MG63 (cell line): ENCODE results near the gene GRK2. TPM values are rescaled to one million over a fixed set of nuclear protein-coding genes. Genes with fewer than 3 reads are reported as not detected.
"Not testable (repeated sequence)": the region's sequence is repeated elsewhere in the genome, so short reads cannot be mapped to it uniquely, and the experiment has no call there.

Source experiments
- DNase-seq: peaks from one replicate; pipeline ENCODE4 v3.0.0-alpha.2; 2020
- H3K27me3 ChIP-seq: fragments of 250-450 bp; sonication (Bioruptor Pico); 2 replicates; pipeline ENCODE4 v1.5.1; 2020; ENCODE audit warnings: mild to moderate bottlenecking, moderate library complexity
- H3K36me3 ChIP-seq: fragments of 250-450 bp; sonication (Bioruptor Pico); 2 replicates; pipeline ENCODE4 v1.5.1; 2020; ENCODE audit warnings: mild to moderate bottlenecking, moderate library complexity
- H3K4me3 ChIP-seq: fragments of 250-450 bp; sonication (Bioruptor Pico); 2 replicates; pipeline ENCODE4 v1.5.1; 2020; ENCODE audit warnings: mild to moderate bottlenecking, moderate library complexity
- H3K9me3 ChIP-seq: fragments of 250-450 bp; sonication (Bioruptor Pico); 2 replicates; pipeline ENCODE4 v1.5.1; 2020; ENCODE audit warnings: mild to moderate bottlenecking, moderate library complexity
- total RNA-seq: library from RNA; depleted of rRNA; stranded (reverse); fragments of >200 nt; shearing (Covaris generic); gene quantifications from 2 replicates; pipeline ENCODE4 v1.2.3, GENCODE V29; 2014; ENCODE audit warnings: low replicate concordance

GRK2 gene
- total RNA-seq, 1 experiment from 2014 or later: 31.8 TPM

DNA sequence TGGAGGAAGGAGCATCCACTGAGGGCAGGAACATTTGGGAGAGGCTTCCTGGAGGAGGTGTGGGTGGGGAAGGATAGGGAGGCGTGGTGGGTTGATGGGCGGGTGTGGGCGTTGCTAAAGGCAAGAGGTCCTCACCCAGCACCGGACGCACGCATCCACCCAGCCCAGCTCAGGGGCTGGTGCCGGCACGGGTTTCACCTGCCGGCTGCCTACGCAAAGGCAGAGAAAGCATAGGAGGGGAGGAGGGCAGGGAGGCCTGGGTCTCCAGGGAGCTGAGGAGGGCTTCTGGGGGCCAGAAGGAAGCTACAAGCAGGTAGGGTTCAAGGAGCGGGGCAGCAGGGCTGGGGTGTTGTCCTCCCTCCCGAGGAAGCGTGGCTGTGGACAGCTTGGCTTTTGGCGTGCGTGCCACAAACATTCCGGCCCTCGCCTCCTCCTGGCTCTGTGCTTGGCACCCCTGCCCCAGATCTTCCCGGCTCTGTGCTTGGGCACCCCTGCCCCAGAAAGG, 44.8 kb downstream of the GRK2 start:
- no peak for DNase-seq
- no peak overlapping the region for H3K4me3 ChIP-seq
- no peaks in the 10 kb centered on the region for H3K36me3 ChIP-seq
- no peaks in the 10 kb centered on the region for H3K9me3 ChIP-seq
- no peaks in the 10 kb centered on the region for H3K27me3 ChIP-seq

DNA sequence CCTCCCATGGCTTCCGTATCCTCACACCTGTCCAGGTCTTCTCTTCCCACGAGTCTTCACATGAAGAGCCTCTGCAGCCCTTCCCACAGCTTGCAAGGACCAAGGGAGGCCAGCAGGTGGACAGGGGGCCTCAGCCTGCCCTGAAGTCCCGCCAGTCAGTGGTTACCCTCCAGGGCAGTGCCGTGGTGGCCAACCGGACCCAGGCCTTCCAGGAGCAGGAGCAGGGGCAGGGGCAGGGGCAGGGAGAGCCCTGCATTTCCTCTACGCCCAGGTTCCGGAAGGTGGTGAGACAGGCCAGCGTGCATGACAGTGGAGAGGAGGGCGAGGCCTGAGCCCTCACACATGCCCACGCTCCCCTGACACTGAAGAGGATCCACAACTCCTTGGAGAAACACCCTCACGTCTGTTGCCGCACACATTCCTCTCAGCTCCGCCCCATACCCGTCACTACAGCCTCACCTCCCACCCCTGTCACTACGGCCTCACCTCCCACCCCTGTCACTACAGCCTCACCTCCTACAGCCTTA, 45.3 kb downstream of the GRK2 start:
- Histone ChIP-seq H3K27me3 (no peaks in the 10 kb centered on the region), H3K4me3 (no peak overlapping the region), H3K36me3 (no peaks in the 10 kb centered on the region), H3K9me3 (no peaks in the 10 kb centered on the region)
- DNase-seq: no peak

DNA sequence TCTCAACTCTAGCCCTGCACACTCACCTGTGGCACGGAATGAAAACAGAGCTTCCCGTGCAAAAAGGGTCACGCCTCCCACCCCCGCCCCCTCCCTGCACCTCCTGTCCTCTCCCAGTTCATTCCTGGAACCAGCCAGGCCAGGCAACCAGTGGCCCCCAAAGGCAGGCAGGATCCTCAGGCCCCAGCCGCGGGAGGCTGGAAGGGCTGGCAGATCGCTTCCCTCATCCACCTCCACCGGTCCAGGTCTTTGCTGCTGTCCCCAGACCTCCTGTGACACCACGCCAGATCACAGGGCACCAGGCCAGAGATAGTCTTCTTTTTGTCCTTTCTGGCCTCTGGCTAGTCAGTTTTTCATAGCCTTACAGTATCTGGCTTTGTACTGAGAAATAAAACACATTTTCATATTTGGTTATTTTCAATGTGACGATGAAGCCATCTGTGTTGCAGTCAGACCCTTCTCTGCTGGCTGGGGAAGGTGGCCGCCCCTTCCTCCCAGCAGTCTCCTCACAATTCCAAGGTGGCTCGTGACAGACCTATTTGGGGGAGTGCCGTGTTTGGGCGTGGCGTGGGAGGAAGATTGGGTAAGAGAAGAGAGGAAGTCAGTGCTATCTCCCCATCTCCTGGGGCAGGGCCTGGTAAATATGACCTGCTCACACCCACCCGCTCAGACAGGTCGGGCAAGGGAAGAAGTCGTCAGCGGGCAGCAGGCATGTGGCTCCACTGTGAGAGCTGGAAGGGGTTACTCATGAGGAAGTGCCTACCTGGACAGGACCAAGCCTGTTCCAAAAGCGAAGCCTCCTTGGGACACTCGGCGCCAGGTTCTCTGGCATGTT, 46.1 kb downstream of the GRK2 start:
- H3K9me3 ChIP-seq: no peaks in the 10 kb centered on the region
- no peak overlapping the region for H3K4me3 ChIP-seq
- no peaks in the 10 kb centered on the region for H3K27me3 ChIP-seq
- no peaks in the 10 kb centered on the region for H3K36me3 ChIP-seq
- no peak for DNase-seq

DNA sequence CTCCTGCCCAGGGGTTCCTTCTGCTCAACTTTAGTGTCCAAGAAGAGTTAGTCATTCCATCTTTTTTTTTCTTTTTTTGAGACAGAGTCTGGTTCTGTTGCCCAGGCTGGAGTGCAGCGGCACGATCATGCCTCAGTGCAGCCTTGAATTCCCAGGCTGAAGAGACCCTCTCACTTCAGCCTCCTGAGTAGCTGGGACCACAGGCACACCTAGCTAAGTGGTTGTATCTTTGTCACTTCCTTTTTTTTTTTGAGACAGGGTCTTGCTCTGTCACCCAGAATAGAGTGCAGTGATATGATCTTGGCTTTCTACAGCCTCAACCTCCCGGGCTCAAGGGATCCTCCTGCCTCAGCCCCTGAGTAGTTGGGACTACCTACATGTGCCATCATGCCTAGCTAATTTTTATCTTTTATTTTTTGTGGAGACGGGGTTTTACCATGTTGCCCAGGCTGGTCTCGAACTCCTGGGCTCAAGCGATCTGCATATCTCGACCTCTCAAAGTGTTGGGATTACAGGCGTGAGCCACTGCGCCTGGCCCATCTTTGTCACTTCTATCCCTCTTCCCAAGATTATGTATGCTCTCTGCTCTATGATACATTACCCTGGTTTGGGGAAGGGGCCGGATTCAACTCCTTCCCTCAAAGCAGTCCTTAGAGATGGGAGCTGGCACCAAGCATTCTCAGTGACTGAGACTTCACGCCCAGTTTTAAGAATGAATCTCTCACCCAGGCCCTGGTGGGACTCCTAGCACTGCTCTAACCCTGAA, 47.0 kb downstream of the GRK2 start:
- H3K4me3 ChIP-seq: no peak overlapping the region
- no peaks in the 10 kb centered on the region for H3K9me3 ChIP-seq

DNA sequence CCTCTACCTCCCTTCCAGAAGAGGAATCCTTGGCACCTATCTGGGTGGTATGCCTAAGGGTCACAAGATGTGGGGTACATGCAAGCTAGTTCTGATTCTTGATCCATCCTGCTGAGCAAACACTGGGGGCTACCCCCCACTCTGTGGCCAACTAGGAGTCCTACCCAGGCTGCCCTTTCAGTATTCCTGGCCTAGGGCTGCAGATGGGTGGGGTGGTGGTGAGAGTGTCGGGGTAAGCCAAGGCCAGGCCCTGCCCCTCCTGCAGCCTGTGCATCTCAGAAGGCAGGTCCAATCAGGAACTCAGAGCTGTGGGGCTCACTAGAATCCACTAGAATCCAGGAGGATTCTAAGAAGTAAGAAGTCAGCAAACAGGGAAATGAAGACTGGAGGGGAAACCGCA, 47.9 kb downstream of the GRK2 start:
- H3K27me3 ChIP-seq: no peaks in the 10 kb centered on the region
- H3K4me3 ChIP-seq: no peak overlapping the region
- H3K9me3 ChIP-seq: no peaks in the 10 kb centered on the region
- no peaks in the 10 kb centered on the region for H3K36me3 ChIP-seq
- no peak for DNase-seq

More for the DNA sequence above, 47.0 kb downstream of the GRK2 start:
- no peaks in the 10 kb centered on the region for H3K36me3 ChIP-seq
- DNase-seq: no peak
- no peaks in the 10 kb centered on the region for H3K27me3 ChIP-seq

DNA sequence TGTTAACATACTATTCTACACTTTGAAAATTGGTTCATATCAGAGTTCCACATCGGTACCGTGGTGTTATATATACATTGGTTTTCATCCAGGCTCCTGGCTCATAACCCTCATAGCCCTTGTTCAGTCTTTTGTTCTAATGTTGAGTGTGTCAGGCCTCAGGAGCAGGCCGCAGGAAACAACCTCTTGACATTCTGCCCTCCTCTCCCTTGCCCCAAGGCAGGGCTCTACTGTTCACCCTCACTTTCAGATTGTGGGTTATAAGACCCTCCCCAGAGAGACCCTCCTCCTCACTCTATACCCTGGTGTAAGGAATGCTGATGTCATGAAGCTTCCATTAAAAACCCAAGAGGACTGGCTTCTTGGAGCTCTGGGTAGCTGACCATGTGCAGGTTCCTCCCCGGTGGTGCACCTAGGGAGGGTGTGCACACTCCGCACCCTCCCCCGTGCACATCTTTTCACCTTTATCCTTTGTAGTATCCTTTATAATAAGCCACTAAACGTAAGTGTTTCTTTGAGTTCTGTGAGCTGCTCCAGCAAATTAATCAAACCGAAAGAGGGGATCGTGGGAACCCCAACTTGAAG, 49.1 kb downstream of the GRK2 start:
- H3K36me3 ChIP-seq: no peaks in the 10 kb centered on the region
- H3K9me3 ChIP-seq: no peaks in the 10 kb centered on the region
- DNase-seq: no peak
- no peaks in the 10 kb centered on the region for H3K27me3 ChIP-seq
- H3K4me3 ChIP-seq: no peak overlapping the region

DNA sequence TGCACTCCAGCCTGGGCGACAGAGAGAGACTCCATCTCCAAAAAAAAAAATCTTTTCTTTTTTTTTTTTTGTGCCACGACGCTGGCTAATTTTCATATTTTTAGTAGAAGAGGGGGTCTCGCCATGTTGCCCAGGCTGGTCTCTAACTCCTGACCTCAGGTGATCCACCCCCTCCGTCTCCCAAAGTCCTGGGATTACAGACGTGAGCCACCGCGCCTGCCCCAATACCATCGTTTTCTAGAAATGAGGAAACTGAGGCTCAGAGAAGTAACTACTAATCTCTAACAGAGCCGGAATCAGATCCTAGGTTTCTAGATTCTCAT, 50.6 kb downstream of the GRK2 start:
- no peak for DNase-seq
- Histone ChIP-seq H3K27me3 (no peaks in the 10 kb centered on the region), H3K36me3 (no peaks in the 10 kb centered on the region), H3K4me3 (peak overlapping the region; percentile 65), H3K9me3 (no peaks in the 10 kb centered on the region)

DNA sequence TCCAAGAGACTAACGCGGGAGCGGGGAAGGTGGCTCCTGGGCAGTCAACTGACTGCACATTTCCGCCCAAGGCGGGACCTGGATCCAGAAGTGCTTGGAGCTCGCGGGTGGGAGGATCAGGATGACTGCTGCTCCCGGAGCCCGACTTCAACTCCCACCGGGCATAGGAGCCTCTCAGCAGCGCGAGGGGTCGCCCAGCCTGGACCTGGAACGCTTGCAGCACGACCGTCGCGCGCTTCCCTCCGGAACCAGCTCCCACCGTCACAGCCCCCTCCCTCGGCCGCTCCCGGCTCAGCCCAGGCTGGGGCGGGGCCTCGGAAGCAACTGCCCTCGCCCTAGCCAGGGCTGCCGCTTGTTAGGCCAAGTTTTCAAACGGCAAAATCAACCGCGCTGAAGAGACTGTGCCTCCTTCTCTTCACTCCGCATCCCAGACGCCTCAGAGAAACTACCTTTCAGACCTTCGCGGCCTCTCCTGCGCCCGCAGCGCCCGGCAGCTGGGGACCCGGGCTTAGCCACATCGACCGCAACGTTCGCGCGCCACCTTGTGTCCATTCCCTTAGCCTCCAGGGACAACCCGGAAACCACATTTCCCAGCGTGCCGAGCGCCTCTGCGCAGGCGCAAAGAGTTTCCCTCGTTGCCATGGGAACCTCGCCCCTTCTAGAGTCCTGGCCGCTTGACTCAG, 51.1 kb downstream of the GRK2 start:
- DNase-seq: peak; percentile 91

DNA sequence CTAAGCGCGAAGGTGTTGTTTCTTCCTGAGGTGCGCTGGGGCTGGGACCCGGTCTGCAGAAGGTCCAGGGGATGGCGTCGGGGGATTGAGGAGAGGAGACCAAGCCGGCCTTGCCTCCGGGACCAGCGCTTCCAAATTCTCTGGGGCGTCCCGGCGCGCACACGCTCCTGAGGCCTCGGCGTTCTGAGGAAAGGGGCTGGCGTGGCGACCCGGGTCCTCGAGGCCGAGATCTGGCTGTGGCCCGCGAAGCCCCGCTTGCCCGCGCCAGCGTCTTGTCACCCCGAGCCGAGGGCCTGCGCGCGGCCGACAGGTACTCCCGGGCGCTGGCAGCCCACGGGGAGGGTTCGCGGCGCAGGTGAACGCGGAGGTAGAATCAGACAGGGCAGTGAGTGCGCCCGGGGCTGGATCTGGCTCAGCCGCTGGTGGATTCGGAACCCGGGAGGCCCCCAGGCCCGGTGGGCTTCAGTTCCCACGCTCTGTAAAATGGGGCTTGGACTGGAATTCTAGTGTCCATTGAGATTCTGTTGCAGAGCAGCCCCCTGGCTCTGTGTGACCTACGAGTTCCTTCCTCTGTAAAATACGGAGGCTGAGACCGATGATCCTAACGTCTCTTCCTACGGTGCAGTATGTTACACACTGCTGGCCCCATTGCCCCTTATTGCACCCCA, 51.7 kb downstream of the GRK2 start:
- no peak for DNase-seq
- H3K4me3 ChIP-seq: peak overlapping the region; percentile 65
- H3K36me3 ChIP-seq: no peaks in the 10 kb centered on the region
- H3K27me3 ChIP-seq: no peaks in the 10 kb centered on the region
- no peaks in the 10 kb centered on the region for H3K9me3 ChIP-seq

More for the DNA sequence above, 51.1 kb downstream of the GRK2 start:
- Histone ChIP-seq H3K4me3 (peak overlapping the region; percentile 65), H3K36me3 (no peaks in the 10 kb centered on the region), H3K27me3 (no peaks in the 10 kb centered on the region), H3K9me3 (no peaks in the 10 kb centered on the region)

DNA sequence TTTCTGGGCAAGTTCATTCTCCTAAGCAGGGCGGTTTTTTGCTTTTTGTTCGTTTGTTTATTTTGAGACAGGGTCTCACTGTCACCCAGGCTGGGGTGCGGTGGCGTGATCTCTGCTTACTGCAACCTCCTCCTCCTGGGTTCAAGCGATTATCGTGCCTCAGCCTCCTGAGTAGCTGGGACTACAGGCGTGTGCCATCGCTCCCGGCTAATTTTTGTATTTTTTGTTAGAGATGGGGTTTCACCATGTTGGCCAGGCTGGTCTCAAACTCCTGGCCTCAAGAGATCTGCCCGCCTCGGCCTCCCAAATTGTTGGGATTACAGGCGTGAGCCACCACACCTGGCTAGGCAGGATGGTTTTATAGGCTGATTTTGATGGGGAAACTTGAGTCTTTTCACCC, 52.6 kb downstream of the GRK2 start:
- DNase-seq, H3K36me3 ChIP-seq, H3K4me3 ChIP-seq, H3K9me3 ChIP-seq, H3K27me3 ChIP-seq: not testable (repeated sequence)

DNA sequence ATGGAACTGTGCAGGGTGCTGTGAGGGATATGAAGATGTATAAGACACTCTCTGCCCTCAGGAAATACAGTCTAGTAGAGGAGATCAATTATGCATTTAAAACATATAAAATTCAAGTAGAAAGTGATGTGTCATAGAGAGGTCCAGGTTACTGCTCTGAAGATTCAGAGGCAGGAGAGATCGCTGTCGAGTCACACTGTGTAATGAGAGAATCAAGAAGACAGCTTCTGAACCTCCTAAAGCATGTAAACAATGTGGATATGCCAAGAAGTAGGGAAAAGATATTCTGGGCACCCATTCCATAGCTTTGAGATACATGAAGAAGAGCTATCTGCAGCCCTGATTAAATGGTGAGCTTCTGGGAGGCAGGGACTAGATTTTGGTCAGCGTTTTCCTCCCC, 53.7 kb downstream of the GRK2 start:
- DNase-seq: no peak
- Histone ChIP-seq H3K9me3 (no peaks in the 10 kb centered on the region), H3K4me3 (no peak overlapping the region), H3K27me3 (no peaks in the 10 kb centered on the region), H3K36me3 (no peaks in the 10 kb centered on the region)

DNA sequence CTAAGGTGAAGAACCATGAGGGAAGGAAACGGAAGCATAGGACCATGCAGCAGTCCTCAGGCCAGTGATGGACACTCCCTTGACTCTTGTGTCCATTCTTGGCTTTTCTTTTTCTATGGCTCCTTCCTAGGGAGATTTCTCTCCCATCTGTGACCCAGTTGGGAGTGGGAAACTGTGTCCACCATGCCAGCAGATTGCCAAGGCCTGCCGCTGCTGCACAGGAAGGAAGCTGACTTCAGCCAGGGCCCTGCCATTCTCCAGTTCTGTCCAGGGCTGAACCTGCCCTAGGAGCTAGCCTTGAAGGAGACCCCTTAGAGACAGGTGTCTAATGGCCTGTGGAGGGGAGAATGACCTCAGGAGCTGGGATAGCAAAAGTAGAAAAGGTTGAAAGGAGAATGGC, 54.4 kb downstream of the GRK2 start:
- H3K27me3 ChIP-seq: no peaks in the 10 kb centered on the region

DNA sequence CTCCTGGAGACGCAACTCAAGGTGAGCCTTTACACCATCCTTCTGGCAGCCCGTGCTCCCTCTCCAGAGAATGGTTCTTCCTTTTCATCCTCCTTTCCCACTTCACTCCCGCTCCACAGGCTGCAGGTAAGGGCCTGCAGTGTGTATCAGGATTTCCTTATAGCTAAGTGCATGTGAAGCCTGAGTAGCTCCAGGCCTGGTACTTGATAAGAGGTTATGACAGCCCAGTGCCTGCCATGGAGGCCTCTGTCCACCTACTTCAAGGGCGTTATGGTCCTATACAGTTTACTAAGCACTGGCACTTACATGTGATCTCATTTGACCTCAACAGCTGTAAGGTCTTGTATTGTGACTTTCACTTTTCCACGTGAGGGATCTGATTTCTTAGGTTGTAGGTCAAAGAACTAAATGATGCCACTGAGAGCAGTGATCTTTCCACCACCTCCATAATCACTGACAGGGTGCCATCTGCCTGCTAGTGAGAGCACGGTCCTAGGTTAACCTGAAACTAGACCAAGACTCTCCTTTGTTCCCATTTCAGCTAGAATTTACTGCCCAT, 55.1 kb downstream of the GRK2 start:
- no peak overlapping the region for H3K4me3 ChIP-seq
- H3K27me3 ChIP-seq: no peaks in the 10 kb centered on the region
- no peaks in the 10 kb centered on the region for H3K36me3 ChIP-seq

More for the DNA sequence above, 54.4 kb downstream of the GRK2 start:
- Histone ChIP-seq H3K4me3 (no peak overlapping the region), H3K36me3 (no peaks in the 10 kb centered on the region), H3K9me3 (no peaks in the 10 kb centered on the region)
- no peak for DNase-seq

DNA sequence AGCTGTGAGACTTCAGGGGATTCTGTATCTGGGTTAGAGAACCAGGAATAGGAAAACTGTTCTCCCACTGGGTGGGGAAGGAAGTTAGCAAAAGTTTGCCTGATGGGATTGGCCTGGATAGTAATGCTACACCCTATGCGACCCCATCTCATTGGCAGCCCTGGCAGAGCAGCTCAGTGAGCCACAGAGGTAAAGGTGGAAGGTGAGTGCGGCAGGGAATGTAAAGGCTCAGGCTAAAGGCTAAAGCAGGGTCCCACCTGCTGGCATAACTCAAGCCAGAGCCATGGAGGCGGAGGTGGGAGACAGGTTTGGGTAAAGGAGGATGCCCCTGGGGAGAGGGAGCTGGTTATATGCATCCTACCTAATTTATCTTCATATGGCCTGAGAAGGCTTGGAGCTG, 55.8 kb downstream of the GRK2 start:
- no peaks in the 10 kb centered on the region for H3K9me3 ChIP-seq
- no peaks in the 10 kb centered on the region for H3K36me3 ChIP-seq
- H3K27me3 ChIP-seq: no peaks in the 10 kb centered on the region
- H3K4me3 ChIP-seq: no peak overlapping the region
- DNase-seq: no peak

More for the DNA sequence above, 55.1 kb downstream of the GRK2 start:
- H3K9me3 ChIP-seq: no peaks in the 10 kb centered on the region
- DNase-seq: no peak

DNA sequence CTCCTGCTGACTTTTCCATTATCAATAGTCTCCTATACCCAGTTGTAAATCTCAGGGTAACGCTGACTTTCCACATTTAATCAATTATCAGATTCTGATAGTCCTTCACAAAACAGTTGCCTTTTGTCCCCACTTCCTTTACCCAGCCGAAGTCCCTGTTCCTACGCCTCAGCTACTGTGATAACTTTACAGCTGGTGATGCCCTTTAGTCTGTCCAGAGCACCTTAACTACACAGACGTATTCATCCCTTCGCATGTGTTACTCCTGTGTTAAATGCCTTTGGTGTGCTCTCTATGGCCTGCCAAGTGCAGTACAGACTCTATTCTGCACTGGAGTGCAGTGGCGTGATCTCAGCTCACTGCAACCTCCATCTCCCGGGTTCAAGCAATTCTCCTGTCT, 57.3 kb downstream of the GRK2 start:
- Histone ChIP-seq H3K36me3 (no peaks in the 10 kb centered on the region), H3K27me3 (no peaks in the 10 kb centered on the region), H3K9me3 (no peaks in the 10 kb centered on the region), H3K4me3 (no peak overlapping the region)
- no peak for DNase-seq
